HUDEP-2 (cell line): ENCODE measurements around the gene APOC1.
"Not testable (repeated sequence)": the region's sequence is repeated elsewhere in the genome, so short reads cannot be mapped to it uniquely, and the experiment has no call there.

Source experiments
- DNase-seq, 76 experiments: peaks; one replicate each; lab custom pipeline; 2025; ENCODE audit not compliant: unreplicated experiment in 76 of 76; lab: John Stamatoyannopoulos, UW

APOC1 gene

DNA sequence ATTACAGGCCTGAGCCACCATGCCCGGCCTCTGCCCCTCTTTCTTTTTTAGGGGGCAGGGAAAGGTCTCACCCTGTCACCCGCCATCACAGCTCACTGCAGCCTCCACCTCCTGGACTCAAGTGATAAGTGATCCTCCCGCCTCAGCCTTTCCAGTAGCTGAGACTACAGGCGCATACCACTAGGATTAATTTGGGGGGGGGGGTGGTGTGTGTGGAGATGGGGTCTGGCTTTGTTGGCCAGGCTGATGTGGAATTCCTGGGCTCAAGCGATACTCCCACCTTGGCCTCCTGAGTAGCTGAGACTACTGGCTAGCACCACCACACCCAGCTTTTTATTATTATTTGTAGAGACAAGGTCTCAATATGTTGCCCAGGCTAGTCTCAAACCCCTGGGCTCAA is 4.6 kb upstream of the APOC1 start:
- peak in 52 of 76 experiments; percentile 9 to 67 (median 40) for DNase-seq

DNA sequence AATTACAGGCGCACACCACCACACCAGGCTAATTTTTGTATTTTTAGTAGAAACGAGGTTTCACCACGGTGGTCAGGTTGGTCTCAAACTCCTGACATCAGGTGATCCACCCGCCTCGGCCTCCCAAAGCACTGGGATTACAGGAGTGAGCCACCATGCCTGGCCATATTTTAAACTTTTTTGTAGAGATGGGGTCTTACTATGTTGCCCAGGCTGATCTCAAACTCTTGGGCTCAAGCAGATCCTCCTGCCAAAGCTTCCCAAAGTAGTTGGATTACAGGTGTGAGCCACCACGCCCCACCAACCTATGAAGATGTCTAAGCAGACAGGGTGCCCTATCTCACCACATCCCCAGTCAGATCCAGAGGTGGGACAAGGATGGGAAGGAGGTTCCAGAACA is 2.5 kb upstream of the APOC1 start:
- DNase-seq = not testable (repeated sequence)

- DNase-seq = peak in 73 of 76 experiments; percentile 15 to 94 (median 79)
Observed at GRCh38 chr19:44912854-44913253, 1.6 kb upstream of the APOC1 start.

DNA sequence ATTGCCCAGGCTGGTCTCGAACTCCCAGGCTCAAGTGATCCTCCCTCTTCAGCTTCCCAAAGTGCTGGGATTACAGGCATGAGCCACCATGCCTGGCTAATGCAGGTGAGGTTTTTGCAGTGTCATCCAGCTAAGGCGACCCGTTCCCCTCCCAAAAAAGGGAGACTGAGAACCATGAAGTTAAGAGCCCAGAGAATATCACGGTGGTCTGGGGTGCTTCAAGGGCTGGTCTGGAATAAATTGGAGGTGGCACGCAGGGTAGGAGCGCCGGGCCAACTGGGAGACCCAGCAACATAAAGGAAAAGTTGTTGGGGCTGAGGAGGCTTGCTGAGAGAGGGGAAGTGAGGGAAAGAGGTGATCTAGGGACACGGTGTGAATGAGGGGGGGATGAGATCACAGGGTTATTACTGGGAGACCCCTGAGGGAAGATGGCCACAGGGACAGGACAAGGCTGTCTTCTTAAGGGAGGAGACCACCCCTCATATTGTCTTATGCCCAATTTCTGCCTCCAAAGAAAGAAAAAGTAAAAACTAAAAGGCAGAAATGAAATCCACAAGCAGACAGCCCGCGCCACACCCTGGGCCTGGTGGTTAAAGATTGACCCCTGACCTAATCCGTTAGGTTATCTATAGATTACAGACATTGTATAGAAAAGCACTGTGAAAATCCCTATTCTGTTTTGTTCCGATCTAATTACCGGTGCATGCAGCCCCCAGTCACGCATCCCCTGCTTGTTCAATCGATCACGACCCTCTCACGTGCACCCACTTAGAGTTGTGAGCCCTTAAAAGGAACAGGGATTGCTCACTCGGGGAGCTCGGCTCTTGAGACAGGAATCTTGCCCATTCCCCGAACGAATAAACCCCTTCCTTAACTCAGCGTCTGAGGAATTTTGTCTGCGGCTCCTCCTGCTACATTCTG is 636 bp upstream of the APOC1 start:
- DNase-seq = peak in 71 of 76 experiments; percentile 22 to 85 (median 68)

GRCh38 chr19:44924243-44924725 is 9.9 kb downstream of the APOC1 start:
- no peak for DNase-seq

GRCh38 chr19:44925114-44925891 is 10.9 kb downstream of the APOC1 start:
- DNase-seq = peak in 3 of 76 experiments; percentile 24 to 27 (median 25)

- DNase-seq = not testable (repeated sequence)
Observed at GRCh38 chr19:44926245-44927077, 12.1 kb downstream of the APOC1 start.

- DNase-seq = no peak
Observed at GRCh38 chr19:44927746-44928145, 13.3 kb downstream of the APOC1 start.

DNA sequence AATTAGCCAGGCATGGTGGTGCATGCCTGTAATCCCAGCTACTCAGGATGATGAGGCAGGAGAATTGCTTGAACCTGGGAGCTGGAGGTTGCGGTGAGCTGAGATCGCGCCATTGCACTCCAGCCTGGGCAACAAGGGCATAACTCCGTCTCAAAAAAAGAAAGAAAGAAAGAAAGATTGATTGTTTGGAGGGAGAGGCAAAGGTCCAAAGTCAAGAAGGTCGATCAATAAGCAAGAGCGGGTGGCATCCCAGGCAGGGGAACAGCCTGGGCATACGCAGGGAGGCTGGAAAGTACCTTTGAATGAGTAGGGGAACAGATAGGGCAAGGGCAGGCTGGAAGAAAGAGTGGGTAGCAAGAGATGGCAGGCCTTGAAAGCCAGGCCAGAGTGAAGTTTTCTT is 15.7 kb downstream of the APOC1 start:
- DNase-seq = no peak

GRCh38 chr19:44931541-44931940 is 17.1 kb downstream of the APOC1 start:
- DNase-seq = no peak

DNA sequence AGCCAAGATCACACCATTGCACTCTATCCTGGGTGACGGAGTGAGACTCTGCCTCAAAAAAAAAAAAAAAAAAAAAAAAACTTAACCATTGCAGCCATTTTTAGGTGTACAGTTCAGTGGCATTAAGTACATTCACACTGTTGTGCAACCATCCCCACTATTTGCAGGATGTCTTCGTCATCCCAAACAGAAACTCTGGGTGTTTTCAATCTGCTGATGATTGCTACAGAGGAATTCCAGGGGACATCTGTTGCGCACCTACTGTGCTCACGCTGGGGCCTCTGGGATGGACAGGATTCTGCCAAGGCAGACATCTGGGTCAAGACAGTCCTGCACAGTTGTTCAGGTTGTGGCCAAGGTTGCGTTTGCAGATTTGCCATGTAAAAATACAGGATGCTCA is 25.3 kb downstream of the APOC1 start:
- no peak for DNase-seq

GRCh38 chr19:44942067-44942571 is 27.7 kb downstream of the APOC1 start, which contains the start of gene APOC4:
Gene APOC4 (plus strand): TSS chr19:44942237. CDS start chr19:44942278, 41 bp downstream.
- DNase-seq = peak in 13 of 76 experiments; percentile 9 to 50 (median 23)

GRCh38 chr19:44943801-44944249 is 29.4 kb downstream of the APOC1 start:
- DNase-seq = peak in 73 of 76 experiments; percentile 32 to 96 (median 83)

DNA sequence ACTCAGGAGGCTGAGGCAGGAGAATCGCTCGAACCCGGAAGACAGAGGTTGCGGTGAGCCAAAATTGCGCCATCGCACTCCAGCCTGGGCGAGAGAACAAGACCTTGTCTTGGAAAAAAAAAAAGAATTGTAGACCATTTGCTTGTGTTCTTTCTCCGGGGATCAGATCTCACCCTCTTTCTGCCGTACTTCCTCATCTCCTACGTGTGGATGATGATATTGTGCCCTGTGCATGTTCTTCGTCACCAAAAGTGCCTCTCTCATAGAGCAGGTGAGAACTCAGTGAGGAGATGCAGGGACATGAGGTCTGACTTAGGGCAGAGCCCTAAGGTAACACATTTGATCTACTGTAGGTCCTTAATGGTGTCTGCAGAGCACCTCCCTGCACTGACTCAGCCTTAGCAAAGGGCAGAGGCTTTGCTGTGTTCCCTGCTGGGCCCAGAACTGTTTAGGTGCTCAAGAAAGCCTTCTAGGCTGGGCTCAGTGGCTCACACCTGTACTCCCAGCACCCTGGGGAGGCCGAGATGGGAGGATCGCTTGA is 32.7 kb downstream of the APOC1 start:
- DNase-seq = no peak

DNA sequence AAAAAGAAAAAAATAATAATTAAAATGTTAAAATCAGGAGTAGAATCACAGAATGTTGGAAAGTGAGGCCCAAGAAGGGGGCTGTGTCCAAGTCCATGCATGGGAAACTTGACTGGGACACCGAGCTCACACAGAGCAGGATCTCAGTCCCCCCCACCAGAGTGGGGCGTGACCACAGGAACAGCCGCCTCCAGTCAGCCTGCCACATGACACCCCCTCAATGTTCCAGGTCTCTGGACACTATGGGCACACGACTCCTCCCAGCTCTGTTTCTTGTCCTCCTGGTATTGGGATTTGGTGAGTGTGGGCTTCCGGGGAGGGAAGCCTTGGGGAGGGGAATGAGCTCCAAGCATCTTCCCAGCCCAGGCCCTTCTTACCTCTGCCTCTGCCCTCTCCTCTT is 33.8 kb downstream of the APOC1 start:
- no peak for DNase-seq

DNA sequence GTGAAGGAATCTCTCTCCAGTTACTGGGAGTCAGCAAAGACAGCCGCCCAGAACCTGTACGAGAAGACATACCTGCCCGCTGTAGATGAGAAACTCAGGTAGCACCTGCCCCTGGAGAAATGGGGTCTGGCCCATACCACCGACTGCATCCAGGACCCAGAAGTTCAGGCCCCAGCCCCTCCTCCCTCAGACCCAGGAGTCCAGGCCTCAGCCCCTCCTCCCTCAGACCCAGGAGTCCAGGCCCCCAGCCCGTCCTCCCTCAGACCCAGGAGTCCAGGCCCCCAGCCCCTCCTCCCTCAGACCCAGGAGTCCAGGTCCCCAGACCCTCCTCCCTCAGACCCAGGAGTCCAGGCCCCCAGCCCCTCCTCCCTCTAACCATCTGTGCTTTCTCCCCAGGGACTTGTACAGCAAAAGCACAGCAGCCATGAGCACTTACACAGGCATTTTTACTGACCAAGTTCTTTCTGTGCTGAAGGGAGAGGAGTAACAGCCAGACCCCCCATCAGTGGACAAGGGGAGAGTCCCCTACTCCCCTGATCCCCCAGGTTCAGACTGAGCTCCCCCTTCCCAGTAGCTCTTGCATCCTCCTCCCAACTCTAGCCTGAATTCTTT is 34.5 kb downstream of the APOC1 start:
- no peak for DNase-seq

DNA sequence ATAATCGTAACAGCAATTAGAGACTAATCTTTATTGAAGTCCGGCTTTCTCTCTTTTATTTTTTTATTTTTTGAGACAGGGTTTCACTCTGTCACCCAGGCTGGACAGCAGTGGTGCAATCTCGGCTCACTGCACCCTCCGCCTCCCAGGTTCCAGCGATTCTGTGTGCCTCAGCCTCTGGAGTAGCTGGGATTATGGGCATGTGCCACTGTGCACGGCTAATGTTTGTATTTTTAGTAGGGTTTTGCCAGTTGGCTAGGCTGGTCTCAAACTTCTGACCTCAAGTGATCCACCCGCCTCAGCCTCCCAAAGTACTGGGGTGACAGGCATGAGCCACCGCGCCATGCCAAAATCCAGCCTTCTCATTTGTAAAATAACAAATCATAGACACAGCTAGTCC is 35.1 kb downstream of the APOC1 start:
- no peak for DNase-seq

DNA sequence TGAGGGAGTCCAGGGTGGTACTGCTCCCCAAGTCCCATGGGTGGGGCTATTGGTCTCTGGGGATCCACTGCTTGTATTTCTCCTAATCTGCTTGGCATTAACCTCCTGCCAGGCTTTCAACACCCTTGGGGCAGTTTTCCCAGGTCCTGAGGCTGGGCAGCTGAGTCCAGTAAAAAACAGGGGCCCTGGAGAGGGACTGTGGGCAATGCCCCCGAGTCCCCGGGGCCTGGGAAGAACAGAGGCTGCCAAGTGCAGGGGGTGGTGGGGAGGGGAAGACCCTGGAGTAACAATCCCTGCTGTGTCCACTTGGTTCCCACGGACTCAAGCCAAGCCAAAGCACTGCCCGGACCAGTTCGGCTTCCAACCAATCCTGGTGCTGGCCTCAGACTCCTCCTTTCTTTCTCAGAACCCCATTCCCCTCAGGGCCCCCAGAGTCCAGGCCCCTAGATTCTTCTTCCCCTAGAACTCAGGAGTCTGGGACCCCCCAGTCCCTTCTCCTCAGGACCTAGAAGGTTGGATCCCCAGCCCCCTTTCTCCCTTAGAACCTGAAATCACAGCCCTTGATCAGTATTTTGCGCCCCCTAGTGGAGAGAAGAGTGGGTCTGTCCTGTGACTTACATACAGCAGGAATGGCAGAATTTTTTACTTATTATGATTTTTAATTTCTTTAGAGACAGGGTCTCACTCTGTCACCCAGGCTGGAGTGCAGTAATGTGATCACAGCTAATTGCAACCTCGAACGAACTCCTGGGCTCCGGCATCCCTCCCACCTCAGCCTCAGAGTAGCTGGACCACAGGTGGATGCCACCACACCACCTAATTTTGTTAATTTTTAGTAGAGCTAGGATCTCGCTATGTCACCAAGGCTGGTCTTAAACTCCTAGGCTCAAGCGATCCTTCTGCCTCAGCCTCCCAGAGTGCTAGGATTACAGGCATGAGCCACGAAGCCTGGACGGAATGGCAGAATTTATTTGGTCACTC is 37.1 kb downstream of the APOC1 start:
- peak in 61 of 76 experiments; percentile 15 to 82 (median 58) for DNase-seq
